NCI-H526 (cell line): ENCODE results near the gene ATRIP.

Source experiments
- DNase-seq, 2 experiments: peaks; one replicate each; lab custom pipeline; 2025; lab: John Stamatoyannopoulos, UW

Gene ATRIP

DNA sequence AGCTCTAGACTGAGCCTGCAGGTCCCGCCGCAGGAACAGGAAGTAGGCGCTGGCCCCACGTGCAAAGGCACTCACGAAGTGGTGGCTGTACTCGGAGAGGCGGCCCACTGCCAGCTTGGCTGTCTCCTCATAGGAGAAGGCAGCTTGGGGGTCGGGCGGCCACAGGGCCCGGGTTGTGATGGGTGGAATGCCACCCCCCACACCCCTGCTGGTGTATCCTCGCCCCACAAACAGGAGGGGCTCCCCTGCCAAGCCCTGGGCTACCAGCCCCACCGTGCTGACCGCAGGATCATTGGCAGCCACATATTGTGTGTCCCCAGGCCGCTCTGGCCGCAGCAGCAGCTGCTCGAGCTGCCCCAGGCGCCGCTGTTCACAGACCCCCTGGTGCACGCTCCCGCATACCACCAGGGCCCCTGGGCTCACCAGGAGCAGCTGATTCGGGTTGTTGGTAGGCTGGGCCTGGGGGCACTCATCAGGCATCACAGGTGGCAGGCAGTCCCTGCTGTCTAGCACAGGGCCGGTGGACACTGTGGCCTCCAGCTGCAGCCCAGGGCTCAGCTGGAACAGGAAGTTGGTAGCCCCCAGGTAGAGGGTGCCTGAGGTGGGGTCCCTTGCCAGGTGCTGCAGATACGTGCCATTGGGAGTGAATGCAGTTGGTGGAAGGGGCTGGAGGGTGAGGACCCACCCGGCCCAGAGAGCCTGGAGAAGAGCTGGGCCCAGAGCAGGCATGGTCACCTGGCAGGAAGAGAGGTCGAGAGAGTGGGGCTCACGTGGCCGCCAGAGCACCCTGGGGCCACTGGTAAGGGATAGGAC lies 22.4 kb upstream of the ATRIP start:
- DNase-seq, result no peak

DNA sequence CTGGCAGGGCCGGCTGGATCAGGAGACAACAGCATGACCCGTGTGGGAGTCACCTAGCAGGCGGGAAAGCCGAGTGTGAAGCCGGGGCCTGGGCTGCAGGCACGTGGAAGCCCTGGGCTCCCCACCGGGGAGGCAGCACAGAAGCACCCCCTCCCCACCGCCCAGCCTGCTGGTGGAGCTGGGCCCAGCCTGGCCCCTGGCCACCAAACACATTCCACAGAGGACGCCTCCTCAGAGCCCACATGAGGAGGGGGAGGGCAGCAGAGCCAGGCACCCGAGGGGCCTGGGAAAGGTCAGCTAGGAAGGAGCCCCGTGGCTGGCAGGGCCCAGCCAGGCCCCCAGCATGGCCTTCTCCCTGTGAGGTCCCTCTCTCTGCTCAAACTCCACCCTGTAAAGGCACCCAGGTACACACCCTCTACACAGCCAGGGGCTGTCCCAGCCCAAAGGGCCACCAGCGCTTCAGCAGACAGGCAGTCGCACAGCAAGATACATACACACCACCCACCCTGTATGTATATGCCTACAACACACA lies 21.2 kb upstream of the ATRIP start:
- DNase-seq, result no peak

DNA sequence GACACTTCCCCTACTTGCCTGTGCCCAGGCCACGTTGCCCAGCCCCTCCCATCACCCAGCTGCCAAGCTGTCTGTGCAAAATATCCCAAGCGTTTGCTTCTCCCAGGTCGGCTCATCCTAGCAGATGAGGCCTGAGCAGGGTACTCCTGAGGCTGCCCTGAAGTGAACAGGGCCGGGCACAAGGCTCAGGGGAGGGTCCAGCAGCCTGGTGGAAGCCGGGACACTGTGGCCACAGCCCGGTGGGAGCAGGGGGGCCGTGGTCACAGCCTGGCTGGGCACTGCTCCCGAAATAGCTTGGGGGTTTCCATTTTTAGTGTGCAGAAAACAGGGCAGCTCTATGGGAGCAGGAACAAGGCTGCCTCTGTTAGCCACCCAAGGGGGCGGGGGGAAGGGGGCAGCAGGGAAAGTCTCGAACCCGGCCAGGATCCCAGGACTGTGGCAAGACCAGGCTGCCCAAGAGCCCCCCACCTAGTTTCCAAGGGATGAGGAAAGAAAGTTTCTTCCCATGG lies 20.1 kb upstream of the ATRIP start:
- DNase-seq, result no peak

DNA sequence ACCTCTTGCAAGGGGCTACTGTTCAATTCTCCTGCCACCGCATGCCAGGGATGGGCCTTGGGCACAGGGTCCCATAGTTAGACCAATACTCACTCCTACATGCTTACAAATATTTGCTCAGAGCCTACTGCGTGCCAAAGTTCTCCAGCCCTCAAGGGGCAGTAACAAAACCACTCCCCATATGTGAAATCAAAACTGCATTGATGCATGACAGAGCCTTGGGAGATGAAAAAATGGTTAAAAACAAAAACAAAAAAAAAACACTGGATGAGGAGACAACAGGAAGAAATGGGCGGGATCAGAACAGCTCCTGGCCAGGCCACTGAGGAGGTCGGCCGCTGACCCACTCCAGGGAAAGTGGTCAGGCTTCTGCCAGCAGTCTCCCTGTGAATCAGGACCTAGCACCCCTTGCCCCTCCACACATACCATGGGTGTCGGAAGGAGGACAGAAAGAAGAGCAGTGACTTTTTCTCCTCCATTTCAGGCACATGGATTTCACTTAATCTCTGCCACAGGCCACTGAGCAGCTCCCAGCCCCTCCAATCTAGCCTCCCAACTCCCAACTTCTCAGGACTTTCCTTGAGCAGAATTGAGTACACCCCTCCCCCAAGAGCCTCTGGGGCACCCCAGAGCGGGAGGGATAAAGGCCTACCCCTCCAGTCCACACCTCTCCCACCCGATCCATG lies 19.4 kb upstream of the ATRIP start:
- no peak for DNase-seq

DNA sequence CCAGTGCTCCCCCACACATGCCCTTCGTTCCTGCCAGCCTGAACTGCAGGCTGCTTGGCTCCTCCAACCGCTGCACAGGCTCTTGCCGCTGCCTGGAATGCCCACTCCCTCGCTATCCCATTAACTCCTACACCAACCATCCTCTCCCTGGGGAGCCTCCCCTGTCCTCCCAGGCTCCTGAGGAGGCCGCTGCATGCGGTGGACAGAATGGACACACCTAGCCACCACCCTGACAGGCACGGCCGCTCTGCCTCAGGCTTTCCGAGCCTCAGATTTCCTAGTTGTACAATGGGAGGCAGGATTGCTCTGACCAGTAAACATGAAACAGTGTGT lies 18.9 kb upstream of the ATRIP start:
- DNase-seq, result peak in 1 of 2 experiments; percentile 14

DNA sequence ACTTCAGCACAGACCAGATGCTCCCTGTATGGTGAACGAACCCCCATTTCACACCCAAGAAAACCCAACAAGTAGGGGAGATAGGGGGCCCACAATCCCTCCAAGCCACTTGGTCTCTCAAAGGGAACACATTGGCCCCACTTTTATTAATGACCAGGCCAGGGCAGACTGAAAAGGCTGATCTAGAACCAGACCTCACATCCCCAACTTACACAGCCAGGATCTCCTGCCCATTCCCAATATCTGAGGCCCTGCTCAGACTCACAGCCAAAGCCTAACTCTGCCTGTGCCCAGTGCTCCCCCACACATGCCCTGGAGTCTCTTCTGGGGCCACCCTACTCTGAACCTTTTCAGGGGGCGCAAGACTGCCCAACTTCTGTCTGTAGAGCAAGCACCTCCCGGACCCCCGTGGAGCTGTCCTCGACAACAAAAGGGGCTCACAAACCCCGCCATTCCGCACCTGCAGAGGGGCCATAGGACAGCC lies 18.4 kb upstream of the ATRIP start:
- no peak for DNase-seq

DNA sequence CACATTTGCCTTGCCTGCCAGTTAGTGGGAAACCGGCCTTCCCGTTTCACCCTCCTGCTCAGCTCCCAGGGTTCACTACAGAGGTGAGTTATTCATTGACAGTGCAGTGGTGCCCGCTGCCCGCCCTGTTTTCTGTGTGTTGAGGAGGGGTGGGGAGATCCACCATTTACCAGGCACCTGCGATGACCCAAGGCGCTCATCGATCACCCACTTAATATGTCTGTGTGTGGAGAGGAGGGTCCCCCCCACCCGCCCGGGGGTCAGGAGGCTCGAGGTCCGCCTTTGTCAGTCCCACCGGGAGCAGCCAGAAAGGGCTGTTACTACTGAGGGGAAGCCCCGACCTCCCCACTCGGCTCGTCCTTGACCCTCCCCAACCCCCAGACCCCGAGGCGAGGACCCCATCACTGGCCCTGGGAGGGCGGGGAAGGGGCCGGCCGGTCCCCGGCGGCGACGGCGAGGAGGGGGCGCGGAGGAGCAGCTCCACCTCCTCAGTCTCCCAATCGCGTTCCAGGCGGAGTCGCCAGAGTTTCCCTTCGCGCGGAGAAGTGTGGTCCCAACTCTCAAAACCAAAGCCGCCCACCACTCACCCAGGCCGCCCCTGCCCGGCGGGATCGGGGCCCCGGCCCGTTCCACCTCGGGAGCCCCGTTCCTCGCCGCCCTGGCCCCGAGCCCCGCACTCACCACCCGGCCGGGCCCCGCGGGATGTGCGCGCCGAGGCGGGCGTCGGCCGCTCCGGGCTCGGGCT lies 17.8 kb upstream of the ATRIP start:
- DNase-seq, result peak; percentile 8 to 71

DNA sequence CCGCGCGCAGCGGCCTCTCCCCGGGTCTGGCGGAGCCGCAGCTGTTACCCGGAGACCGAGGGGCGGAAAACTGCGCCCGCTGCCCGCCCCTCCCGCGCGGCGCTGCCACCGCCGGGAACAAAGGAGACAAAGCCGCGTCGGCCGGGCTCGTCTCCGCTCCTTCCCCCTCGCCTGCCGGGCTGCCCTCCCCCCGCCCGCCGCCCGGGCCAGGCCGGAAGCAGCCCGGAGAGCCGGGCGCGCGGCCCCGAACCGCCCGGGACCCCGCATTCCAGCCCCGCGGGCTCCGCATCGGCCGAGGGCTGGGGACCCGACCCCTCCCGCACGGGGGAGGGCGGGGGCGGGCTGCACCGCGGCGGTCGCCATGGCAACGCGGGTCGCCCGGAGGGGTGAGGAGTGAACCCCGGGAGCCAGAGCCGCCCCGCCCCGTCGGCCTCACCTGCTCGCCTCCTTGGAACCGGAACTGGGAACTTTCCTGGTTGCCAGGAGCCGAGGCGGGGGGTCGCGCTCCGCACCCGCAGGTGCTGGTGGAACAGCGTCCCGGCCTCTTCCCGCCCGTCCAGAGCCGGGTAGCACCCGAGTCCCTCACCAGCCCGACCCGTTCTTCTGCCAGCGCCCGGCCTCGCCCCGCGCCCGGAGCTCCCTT lies 17.1 kb upstream of the ATRIP start:
- DNase-seq, result peak; percentile 57 to 85

DNA sequence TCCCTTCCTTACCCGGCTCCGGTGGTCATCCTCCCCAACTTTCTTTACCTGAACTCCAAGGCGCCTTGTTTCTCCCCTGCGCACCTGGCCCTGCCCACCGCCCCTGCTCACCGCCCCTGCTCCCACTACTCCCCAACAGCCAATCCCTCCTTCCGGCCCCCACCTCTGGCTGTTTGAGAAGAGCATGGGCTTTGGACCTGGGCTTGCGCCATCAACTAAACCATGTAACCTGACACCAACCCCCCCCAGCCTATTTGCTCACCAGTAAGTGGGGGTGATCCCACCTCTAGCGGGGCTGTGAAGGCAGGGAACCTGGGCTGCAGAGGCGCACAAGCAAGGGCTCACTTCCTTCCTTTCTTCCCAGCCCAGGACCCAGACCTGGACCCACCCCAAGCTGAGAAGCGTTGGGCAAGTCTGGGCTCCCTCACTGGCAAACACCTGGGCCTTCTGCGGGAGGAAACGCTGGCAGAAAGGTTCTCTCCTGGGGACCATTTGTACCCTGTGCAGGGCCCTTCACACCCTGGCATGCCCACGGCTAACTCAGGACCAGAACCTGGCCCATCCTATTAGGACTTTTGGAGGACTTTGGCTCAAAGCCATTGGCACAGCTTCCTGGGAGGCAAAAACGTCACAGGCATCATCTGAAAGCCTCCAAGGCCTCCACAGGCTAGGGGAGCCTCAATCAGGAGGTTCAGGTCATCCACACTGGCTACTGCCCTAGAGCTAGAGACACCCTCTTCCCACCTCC lies 16.4 kb upstream of the ATRIP start, which contains the start of gene PLXNB1:
PLXNB1 (minus strand) TSS at position 127 of the 748 bp plus-strand sequence. CDS start 5,475 bp downstream, outside the sequence.
- DNase-seq, result peak; percentile 62 to 83

DNA sequence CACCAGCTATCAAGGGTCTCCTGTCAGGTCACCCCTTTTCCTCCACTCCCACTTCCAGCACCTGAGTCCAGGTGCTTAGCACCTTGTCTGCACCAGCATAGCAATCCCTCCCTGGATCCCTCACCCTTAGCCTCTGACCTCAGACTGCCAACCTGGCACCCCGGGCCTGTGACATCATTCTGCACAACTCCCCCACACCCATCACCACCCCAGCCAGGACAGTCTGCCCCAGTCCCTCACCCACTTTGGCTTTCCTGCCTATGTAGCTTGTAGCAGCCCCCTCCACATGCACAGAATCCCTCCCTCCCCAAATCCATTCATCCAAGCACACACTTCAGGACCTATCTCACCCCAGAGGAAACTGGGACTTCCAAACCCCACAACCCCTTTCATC lies 15.8 kb upstream of the ATRIP start:
- no peak for DNase-seq

DNA sequence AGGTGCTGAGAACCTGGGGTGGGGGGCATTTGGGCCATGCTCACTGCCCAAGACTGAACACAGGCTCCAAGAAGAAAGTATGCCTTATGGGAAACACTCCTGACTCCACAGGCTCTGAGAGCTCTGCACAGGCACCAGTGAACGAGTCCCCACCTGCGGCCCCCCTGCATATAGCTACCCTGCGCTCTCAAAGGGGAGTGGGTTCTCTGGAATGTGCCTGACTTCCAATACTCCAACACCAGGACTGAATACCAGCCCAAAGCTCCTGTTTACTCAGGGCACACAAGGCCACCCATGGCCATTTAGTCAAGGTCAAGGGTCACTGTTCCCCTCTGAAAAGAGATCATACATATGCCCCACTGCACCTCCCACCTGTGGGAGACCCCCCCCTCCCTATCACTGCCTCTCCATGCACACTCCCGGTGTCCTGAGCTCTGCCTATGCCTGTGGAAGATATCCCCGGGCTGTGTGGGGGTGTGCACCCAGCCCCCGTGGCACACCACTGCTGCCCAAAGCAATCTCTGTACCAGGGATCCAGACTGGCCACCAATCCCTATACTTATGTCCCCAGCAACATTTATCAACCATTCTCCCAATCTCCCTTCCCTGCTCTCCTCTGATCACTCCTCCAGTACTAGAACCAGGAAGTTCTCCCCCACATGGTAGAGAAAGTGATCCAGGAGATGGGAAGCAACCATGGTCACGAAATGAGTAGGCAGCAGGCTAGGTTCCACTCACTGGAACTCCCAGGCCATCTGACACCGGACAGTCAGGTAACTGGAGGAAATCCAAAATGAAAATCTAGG lies 15.1 kb upstream of the ATRIP start:
- DNase-seq, result no peak

DNA sequence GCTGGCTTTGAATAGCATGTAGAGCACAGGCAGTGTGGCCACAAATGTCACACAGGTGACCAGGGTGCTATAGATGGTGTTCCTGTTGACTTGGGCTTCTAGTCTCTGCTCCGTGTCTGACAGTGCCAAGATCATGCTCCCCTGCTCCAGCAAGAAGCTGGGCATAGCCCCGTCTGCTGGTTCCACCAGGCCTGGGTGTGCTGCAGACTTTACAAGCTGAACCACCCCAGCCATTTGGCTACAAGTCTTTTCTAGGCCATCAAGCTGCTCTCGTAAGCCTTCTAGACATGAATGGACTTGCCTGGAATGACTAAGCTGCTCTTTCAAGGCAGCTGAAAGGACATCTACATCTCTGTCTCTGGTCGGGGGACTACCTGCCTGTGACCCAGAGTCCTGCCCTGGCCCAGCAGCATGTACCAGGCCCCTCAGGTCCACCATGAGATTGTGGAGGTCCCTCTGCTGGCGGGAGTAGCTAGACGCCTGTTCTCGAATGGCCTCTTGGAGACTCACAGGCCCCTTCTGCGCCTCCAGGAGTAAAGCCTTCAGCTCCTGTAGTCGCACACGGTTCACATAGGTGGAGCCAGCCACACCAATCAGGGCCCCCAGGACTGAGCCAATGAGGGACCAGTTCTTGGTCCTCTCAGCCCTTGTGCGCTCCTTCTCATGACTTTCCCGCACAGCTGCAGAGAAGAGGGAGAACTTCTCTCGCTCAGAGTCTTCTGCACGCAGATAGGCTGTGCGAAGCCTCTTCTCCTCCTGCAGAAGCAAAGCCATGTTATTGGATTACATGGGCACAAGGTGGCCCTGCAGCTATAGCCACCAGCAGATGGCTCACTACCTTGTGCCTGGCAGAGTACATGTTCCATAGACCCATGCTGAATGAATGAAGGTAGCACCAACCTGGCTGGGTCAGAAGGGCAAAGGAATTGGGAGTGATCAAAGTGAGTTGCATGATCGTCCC lies 13.8 kb upstream of the ATRIP start:
- peak in 1 of 2 experiments; percentile 23 for DNase-seq

DNA sequence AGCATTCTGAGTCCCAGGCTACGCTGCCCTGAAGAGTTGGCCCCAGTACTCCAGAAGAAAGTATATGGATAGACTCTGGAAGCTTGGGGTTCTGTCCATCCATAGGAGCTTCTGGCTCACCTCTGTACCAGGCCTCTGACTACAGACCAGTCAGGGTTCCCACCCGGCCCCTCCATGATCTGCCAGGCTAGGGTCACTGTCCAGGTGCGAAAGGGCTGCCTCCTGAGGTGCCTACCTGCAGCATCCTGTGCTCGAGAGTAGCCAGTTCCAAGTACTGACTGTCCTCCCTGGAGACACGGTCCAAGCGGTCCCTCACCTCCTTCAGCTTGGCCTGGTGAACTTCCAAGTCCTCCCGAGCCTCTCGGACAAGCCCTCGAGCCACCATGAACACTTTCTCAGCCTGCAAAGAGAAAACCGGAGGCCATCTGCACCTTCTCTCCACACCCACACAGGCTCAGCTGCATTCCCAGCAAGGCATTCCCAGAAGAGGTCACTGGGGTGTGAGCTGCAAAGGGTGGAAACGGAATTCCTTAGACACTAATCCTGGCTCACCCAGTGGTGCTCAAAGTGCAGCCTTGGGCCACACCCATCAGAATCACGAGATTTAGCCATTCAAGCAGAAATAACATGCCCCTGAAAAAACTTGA lies 12.9 kb upstream of the ATRIP start:
- DNase-seq, result no peak

DNA sequence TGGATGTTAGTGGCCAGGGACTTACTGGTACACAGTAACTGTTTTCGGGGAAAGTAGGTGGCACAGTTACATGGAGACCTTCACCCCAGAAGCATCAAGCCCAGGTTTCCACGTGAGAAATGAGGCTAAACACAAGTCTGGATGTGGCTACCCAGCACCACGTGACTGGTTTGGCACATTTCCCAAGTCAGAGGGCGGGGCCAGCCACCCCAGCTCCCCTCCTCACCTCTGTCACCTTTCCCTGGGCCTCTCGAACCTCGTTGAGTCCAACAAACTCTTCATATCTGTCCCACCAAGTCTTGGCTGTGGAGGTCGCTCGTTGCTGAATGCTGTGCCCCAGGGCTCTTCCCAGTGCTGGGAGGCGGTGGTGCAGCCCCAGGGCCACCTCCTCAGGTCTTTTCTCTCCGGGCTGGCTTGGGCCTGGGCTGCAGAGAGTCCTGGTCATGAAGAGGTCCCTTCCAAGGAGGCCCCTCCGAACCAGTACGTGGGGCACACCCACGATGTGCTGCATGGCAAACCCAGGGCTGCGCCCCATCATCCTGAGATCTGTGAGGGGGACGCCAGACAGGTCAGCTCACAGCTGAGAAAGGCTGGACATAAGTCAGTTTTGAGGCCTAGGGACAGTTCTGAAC lies 11.8 kb upstream of the ATRIP start:
- DNase-seq, result no peak

DNA sequence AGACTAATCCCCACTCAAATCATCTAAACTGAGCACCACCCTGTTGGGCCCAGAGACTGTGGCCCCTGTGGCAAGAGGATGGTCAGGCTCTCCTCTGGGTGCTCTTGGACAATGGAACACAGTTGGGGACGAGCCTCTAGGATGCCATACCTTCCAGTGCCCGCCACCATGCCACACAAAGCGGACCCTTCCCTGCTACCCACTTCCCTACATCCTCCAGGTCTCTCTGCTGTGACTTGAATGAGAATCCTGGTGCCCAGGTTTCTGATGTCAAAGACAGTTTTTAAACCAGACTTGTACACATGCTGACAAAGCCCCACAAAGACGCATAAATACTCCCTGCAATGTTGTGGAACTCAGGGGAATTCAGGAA lies 11.3 kb upstream of the ATRIP start:
- no peak for DNase-seq

DNA sequence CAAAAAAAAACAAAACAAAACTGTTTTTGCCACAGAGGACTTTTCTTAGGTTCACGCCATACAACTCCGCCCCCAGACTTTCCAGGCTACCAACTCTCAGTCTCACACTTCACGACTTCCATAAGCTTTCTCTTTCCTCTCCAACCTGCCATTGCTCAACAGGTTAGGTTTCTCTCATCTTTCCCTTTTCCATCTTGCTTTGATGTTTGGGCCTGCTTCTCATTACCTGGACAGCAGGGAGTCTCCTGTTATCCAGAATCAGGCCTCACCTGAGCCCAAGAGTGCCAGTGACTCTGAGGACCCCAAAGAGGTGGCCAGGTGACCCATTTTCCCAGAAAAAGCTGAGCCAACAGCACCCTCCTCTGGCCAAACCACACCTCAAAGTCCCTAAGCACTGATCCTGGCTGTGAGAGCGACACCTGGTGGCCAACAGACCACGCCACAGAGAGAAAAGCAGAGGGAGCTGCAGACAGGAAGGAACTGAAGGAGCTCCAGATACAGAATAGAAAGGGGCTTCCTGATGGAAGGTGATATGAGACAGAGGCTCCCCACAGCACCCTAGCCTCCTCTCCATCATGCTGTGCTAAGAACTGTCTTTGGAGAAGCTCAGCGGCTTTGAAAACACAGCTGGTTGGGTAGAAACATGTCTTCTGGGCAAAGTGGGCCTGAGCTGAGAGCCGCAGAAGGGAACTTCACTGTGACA lies 10.6 kb upstream of the ATRIP start:
- peak; percentile 63 to 86 for DNase-seq

DNA sequence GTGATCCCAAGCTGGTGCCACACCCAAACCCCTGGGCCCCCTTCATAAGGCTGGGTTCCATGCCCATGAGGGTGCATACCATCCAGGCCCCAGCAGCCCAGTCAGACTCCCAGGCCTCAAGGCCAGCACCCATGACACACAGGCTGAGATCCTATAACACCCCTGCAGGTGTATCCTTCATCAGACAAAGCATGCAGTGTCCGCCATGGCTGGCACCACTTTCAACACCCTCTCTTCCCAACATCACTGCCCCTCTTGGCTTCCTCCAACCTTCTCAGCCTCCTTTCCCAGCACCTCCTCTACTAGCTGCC lies 10.1 kb upstream of the ATRIP start:
- DNase-seq, result no peak

DNA sequence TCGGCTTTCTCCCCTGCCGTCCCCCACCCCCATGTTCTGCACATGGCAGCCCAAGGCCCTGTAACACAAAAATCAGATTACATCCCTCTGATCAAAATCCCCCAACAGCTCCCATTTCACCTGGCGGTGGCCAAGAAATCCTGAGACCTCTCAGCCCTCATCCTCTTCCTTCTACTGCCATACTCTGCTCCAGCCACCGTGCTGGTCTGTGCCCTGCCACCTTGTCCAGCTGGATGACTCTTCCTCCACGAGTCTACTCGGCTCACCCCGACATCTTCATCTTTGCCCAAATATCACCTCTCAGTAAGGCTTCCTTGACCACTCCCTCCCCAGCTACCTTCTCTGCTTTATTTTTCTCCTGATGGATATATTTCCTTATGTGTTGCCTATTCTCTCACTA lies 9.7 kb upstream of the ATRIP start:
- no peak for DNase-seq
